SK-N-SH treated with all-trans-retinoic acid at 6 μM for 48 hours (cell line): ENCODE data around the gene TSSK1B.
A peak's percentile ranks its signal among the peaks of the same experiment; 100 is the strongest.
"Not testable (repeated sequence)": the region's sequence is repeated elsewhere in the genome, so short reads cannot be mapped to it uniquely, and the experiment has no call there.

Source experiments
- ATAC-seq: fragments of 200-7000 bp; cut with Tn5 transposase; 3 replicates; pipeline ENCODE4 v1.9.1; 2020; ENCODE audit warnings: mild to moderate bottlenecking, moderate library complexity
- ARNTL ChIP-seq: fragments of 450-650 bp; formaldehyde crosslinking; IDR thresholded peaks from 2 replicates; pipeline ENCODE4 v1.5.0; 2020; ENCODE audit warnings: low read depth, mild to moderate bottlenecking, moderate library complexity, borderline replicate concordance
- BACH2 ChIP-seq: fragments of 250-450 bp; sonication (Bioruptor Pico); IDR thresholded peaks from 2 replicates; pipeline ENCODE4 v1.9.0; 2021; ENCODE audit warnings: mild to moderate bottlenecking, borderline replicate concordance
- CSDC2 ChIP-seq: fragments of 250-450 bp; sonication (Bioruptor Pico); IDR thresholded peaks from 2 replicates; pipeline ENCODE4 v1.5.0; 2020; ENCODE audit warnings: mild to moderate bottlenecking, moderate library complexity
- CSRNP3 ChIP-seq: fragments of 250-450 bp; sonication (Bioruptor Pico); IDR thresholded peaks from 2 replicates; pipeline ENCODE4 v1.5.1; 2021; ENCODE audit warnings: mild to moderate bottlenecking, moderate library complexity
- ESRRG ChIP-seq: fragments of 250-450 bp; sonication (Bioruptor Pico); IDR thresholded peaks from 2 replicates; pipeline ENCODE4 v1.6.1; 2021; ENCODE audit warnings: mild to moderate bottlenecking
- GLIS3 ChIP-seq: fragments of 250-450 bp; sonication (Bioruptor Pico); IDR thresholded peaks from 2 replicates; pipeline ENCODE4 v1.5.0; 2020; ENCODE audit warnings: mild to moderate bottlenecking, moderate library complexity
- ISL1 ChIP-seq: fragments of 250-450 bp; sonication (Bioruptor Pico); IDR thresholded peaks from 2 replicates; pipeline ENCODE4 v2.1.2; 2022; ENCODE audit warnings: mild to moderate bottlenecking, moderate library complexity
- OSR1 ChIP-seq: fragments of 250-450 bp; sonication (Bioruptor Pico); IDR thresholded peaks from 2 replicates; pipeline ENCODE4 v1.8.0; 2022; ENCODE audit warnings: moderate library complexity, mild to moderate bottlenecking, inconsistent platforms
- PPARA ChIP-seq: fragments of 250-450 bp; sonication (Bioruptor Pico); IDR thresholded peaks from 2 replicates; pipeline ENCODE4 v1.5.0; 2020; ENCODE audit warnings: mild to moderate bottlenecking, borderline replicate concordance
- RARB ChIP-seq: fragments of 250-450 bp; sonication (Bioruptor Pico); IDR thresholded peaks from 2 replicates; pipeline ENCODE4 v1.8.0; 2021; ENCODE audit warnings: mild to moderate bottlenecking, moderate library complexity
- SNAI2 ChIP-seq: fragments of 250-450 bp; sonication (Bioruptor Pico); IDR thresholded peaks from 2 replicates; pipeline ENCODE4 v1.5.0; 2020; ENCODE audit warnings: mild to moderate bottlenecking, moderate library complexity
- TCF4 ChIP-seq: fragments of 250-450 bp; sonication (Bioruptor Pico); IDR thresholded peaks from 2 replicates; pipeline ENCODE4 v1.8.0; 2021; ENCODE audit warnings: mild to moderate bottlenecking, moderate library complexity, borderline replicate concordance
- ZFP30 ChIP-seq: fragments of 450-650 bp; formaldehyde crosslinking; IDR thresholded peaks from 2 replicates; pipeline ENCODE4 v1.5.0; 2022; ENCODE audit warnings: mild to moderate bottlenecking, moderate library complexity
- ZNF565 ChIP-seq: fragments of 450-650 bp; formaldehyde crosslinking; conservative IDR thresholded peaks from 2 replicates; pipeline ENCODE4 v1.5.0; 2020; ENCODE audit warnings: low read depth, mild to moderate bottlenecking, moderate library complexity
- ZNF70 ChIP-seq: fragments of 450-650 bp; formaldehyde crosslinking; IDR thresholded peaks from 2 replicates; pipeline ENCODE4 v1.5.0; 2020; ENCODE audit warnings: mild to moderate bottlenecking, moderate library complexity
- ZNF8 ChIP-seq: fragments of 450-650 bp; formaldehyde crosslinking; IDR thresholded peaks from 2 replicates; pipeline ENCODE4 v1.5.0; 2020; ENCODE audit warnings: mild to moderate bottlenecking, moderate library complexity
- TF ChIP-seq, protein P1 (sequence below): fragments of 250-450 bp; sonication (Bioruptor Pico); IDR thresholded peaks from 2 replicates; pipeline ENCODE4 v1.8.0; 2020; ENCODE audit warnings: mild to moderate bottlenecking, moderate library complexity, borderline replicate concordance
- TF ChIP-seq, protein P2 (sequence below): fragments of 250-450 bp; sonication (Bioruptor Pico); IDR thresholded peaks from 2 replicates; pipeline ENCODE4 v1.5.1; 2020; ENCODE audit warnings: low read depth, mild to moderate bottlenecking, moderate library complexity
- TF ChIP-seq, protein P3 (sequence below): fragments of 250-450 bp; sonication (Bioruptor Pico); IDR thresholded peaks from 2 replicates; pipeline ENCODE4 v1.8.0; 2021; ENCODE audit warnings: low read depth, mild to moderate bottlenecking, moderate library complexity, borderline replicate concordance

The TSSK1B gene

GRCh38 chr5:113404269-113404668 lies 30.5 kb downstream of the TSSK1B start:
- TF ChIP-seq CSDC2 (CRISPR knock-in tag) (no peak), TCF4 (no peak)
- ATAC-seq = no peak

DNA sequence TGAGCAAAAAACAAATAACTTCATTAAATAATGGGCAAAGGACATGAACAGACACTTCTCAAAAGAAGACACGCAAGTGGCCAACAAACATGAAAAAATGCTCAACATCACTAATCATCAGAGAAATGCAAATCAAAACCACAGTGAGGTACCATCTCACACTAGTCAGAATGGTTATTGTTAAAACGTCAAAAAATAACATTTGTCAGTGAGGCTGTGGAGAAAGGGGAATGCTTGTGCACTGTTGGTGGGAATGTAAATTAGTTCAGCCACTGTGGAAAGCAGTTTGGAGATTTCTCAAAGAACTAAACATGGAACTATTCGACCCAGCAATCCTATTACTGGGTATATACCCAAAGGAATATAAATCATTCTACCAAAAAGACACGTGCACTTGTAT lies 36.8 kb downstream of the TSSK1B start:
- not testable (repeated sequence) for ATAC-seq

DNA sequence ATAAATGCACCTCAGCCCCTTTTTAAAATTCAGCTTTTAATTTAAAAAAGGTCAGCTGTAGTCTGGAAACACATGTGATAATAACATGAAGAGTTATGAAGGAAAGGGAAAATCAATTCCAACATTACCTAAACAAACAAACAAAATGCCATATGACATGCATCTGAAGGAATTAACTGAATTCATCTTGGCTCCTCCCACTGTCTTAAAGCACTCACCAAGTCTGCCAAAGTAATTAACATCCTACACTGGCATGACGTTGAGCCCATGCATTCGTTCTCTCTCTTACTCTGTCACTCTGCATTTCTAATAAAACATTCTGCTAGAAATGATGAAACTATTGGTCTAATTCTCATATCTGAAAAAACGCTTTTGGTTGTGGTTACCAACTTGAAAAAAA lies 37.7 kb downstream of the TSSK1B start:
- no peak for ATAC-seq
- TF ChIP-seq CSRNP3 (CRISPR knock-in tag) (no peak), GLIS3 (CRISPR knock-in tag) (no peak), ZNF8 (CRISPR knock-in tag) (no peak), PPARA (no peak), ISL1 (CRISPR knock-in tag) (no peak)

- no peak for ATAC-seq
- TF ChIP-seq ZFP30 (CRISPR knock-in tag) (no peak), ISL1 (CRISPR knock-in tag) (peak; percentile 67)
Measured at GRCh38 chr5:113394658-113395057, 40.1 kb downstream of the TSSK1B start.

DNA sequence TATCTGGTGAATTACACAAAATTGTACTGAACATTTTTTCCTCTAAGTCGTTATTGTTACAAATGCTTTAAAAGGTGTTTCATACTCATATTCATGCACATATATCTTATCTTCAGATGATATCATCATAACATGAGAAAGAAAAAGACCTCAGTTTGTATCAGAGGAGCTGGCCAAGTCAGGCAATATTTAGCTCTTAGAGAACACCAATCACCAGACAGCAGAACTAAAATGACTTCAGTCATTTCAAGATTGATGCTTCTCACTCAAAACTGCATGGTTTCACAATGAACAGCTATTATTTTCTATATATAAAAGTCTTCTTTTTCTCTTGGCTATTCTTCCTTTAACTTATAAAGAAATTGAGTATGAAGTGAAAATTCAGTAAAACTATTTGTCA lies 44.6 kb downstream of the TSSK1B start:
- ATAC-seq = no peak
- TF ChIP-seq ARNTL (CRISPR knock-in tag) (no peak), ZNF70 (CRISPR knock-in tag) (no peak), BACH2 (no peak), TCF4 (no peak), SNAI2 (CRISPR knock-in tag) (no peak), ESRRG (CRISPR knock-in tag) (no peak), ISL1 (CRISPR knock-in tag) (no peak)
- TF ChIP-seq, protein P1, sequence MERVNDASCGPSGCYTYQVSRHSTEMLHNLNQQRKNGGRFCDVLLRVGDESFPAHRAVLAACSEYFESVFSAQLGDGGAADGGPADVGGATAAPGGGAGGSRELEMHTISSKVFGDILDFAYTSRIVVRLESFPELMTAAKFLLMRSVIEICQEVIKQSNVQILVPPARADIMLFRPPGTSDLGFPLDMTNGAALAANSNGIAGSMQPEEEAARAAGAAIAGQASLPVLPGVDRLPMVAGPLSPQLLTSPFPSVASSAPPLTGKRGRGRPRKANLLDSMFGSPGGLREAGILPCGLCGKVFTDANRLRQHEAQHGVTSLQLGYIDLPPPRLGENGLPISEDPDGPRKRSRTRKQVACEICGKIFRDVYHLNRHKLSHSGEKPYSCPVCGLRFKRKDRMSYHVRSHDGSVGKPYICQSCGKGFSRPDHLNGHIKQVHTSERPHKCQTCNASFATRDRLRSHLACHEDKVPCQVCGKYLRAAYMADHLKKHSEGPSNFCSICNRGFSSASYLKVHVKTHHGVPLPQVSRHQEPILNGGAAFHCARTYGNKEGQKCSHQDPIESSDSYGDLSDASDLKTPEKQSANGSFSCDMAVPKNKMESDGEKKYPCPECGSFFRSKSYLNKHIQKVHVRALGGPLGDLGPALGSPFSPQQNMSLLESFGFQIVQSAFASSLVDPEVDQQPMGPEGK (CRISPR knock-in tag) = no peak
- TF ChIP-seq, protein P2, sequence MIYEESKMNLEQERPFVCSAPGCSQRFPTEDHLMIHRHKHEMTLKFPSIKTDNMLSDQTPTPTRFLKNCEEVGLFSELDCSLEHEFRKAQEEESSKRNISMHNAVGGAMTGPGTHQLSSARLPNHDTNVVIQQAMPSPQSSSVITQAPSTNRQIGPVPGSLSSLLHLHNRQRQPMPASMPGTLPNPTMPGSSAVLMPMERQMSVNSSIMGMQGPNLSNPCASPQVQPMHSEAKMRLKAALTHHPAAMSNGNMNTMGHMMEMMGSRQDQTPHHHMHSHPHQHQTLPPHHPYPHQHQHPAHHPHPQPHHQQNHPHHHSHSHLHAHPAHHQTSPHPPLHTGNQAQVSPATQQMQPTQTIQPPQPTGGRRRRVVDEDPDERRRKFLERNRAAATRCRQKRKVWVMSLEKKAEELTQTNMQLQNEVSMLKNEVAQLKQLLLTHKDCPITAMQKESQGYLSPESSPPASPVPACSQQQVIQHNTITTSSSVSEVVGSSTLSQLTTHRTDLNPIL (CRISPR knock-in tag) = no peak

DNA sequence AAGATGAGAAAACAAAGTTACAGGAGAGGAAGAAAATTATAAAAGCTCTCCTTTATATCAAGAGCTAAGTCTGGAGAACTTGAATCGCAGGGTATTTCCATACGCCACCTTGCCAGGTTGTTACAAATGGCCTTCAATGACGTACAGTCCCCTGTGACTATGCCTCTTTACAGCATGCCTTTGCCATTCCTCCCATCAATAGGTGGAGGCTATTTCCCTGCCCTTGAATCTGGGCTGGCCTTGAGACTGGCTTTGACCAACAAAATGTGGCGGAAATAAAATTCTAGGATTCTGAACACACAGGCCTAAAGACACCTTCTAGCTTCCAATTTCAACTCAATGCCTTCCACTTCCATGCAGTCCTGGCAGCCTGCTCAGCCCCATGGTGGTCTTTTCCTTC lies 45.7 kb downstream of the TSSK1B start:
- no peak for ATAC-seq
- TF ChIP-seq, protein P2 (CRISPR knock-in tag) = no peak
- TF ChIP-seq ISL1 (CRISPR knock-in tag) = no peak
- TF ChIP-seq RARB = no peak
- no peak for TF ChIP-seq ARNTL (CRISPR knock-in tag)
- TF ChIP-seq ZNF565 (CRISPR knock-in tag) = no peak
- no peak for TF ChIP-seq GLIS3 (CRISPR knock-in tag)
- no peak for TF ChIP-seq CSRNP3 (CRISPR knock-in tag)
- TF ChIP-seq CSDC2 (CRISPR knock-in tag) = no peak
- TF ChIP-seq SNAI2 (CRISPR knock-in tag) = no peak
- no peak for TF ChIP-seq BACH2
- TF ChIP-seq, protein P1 (CRISPR knock-in tag) = no peak
- no peak for TF ChIP-seq OSR1 (CRISPR knock-in tag)
- TF ChIP-seq ESRRG (CRISPR knock-in tag) = no peak
- TF ChIP-seq ZFP30 (CRISPR knock-in tag) = no peak
- TF ChIP-seq, protein P3, sequence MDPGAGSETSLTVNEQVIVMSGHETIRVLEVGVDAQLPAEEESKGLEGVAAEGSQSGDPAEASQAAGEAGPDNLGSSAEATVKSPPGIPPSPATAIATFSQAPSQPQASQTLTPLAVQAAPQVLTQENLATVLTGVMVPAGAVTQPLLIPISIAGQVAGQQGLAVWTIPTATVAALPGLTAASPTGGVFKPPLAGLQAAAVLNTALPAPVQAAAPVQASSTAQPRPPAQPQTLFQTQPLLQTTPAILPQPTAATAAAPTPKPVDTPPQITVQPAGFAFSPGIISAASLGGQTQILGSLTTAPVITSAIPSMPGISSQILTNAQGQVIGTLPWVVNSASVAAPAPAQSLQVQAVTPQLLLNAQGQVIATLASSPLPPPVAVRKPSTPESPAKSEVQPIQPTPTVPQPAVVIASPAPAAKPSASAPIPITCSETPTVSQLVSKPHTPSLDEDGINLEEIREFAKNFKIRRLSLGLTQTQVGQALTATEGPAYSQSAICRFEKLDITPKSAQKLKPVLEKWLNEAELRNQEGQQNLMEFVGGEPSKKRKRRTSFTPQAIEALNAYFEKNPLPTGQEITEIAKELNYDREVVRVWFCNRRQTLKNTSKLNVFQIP (CRISPR knock-in tag) = no peak
